Measurements from ENCODE around the gene TMEM89.

Gene TMEM89, protein sequence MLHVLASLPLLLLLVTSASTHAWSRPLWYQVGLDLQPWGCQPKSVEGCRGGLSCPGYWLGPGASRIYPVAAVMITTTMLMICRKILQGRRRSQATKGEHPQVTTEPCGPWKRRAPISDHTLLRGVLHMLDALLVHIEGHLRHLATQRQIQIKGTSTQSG

DNA sequence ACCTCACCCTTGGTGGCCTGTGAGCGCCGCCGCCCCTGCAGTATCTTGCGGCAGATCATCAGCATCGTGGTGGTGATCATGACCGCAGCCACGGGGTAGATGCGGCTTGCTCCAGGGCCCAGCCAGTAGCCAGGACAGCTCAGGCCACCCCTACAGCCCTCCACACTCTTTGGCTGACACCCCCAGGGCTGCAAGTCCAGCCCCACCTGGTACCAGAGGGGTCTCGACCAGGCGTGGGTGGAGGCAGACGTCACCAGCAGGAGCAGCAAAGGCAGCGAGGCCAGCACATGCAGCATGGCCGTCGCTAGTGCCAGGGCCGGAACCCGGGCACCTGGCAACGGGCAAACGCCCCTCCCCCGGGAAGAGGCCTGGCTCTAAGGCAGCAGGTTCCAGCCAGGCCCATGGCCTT lies at the start of gene TMEM89:
Gene TMEM89 (minus strand): TSS at position 309 of the 409 bp plus-strand sequence. CDS start 13 bp downstream, at position 296.
- no peak for DNase-seq
- intact Hi-C loops (cut with DNase I), result no loop called here

DNA sequence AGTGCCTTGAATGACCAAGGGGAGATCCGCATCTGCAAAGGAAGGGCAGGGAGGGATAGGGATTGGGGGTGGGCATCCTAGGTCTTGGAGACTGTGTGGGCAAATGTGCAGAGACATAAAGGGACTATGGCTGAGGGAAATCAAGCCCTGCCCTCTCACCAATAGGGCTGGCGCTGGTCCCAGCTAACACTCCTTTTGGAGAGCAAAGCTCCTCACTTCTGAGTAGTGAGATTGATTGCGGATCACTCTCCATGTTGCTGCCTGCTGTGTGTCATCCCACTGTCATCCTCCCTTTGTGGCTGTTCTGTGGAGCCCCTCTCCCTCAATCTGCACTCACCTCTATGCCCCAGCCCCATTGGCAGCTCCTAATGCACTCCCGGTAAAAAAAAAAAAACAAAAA lies 43.4 kb upstream of the TMEM89 start:
- DNase-seq, result no peak
- intact Hi-C loops (cut with DNase I), result no loop called here

DNA sequence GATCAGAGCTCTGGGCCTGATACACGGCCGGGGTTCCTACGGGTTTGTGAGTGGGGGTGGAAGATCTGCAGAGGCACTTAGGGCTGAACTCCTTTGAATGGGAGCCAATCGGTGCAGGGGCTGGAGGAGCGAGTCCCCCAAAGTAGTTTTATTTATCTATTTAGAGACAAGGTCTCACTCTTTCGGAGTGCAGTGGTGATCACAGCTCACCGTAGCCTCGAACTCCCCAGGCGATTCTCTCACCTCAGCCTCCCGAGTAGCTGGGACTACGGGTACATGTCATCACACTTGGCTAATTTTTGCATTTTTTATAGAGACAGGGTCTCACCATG lies 42.7 kb upstream of the TMEM89 start:
- DNase-seq, result no peak
- intact Hi-C loops (cut with DNase I), result no loop called here

DNA sequence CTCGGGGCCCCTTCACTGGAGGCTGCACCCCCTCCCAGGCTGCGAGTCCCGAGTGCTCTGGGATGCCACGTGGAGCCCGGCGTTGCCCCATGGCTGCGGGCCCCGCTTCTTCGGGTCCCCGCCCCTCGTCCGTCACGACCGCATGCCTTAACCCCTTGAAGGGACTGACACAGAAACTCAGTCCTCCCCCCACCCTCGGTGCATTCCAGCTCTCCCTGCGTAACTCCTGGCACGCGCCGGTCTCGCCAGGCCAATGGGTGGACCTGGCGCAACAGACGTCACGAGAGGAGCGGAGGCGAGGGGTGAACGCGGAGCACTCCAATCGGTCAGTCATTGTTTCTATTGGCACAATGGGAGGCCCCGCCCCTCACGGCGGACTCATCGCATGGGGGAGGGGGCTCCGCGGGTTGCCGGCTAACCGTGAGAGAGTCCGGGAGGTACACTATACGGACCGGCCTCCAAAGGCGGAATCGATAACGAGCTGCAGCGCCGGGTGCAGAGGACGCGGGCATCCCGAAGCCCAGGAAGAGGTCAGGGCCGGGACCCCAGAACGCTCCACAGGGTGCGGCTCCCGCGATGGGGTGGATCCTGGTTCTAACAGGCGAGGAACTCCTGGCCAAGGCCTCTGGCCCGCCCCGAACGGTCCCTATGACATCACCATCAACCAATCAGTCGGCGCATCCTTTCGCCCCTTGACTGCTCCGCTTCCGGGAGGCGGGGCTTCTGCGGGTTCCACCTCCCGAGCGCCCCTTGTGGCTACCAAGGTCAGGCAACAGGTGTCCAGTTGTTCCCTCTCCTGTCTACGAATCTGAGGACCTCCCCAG lies 42.1 kb upstream of the TMEM89 start:
- intact Hi-C loops (cut with DNase I), result no loop called here
- peak; percentile 94 to 100 (median 97) for DNase-seq

DNA sequence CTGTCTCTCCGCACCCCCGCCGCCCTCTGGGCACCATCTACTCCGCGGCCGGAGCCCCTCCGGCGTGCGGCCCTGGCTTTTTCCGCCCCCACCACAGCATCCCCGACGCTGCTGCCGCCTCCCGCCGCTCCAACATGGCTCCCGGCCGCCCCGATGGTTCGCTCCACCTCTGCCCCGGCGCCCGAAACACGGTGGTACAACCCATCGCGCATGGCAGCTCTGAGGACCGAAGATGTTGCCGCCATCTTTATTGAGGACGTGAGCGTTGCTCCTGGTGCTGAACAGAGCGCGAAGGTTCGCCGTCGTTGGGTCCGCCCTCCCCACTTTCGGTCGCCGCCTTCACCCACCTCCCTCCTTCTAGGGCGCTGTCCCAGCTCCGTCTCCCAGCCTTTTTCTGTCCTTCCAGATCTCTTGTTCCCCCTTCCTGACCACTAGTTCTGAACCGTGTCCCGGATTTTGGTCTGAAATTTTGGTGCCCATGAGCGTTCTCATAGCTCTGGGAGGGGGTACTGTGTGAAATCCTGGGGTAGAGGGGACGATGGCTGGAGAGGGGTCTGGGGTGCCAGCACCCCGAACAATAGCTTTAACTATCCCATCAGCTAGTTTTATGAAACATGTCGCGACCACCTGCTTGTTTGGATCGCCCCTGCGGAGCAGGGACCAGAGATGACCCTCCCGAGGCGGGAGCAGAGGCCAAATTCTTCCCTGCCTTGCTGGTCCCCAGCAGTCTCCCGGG lies 41.4 kb upstream of the TMEM89 start, which contains the start of gene CELSR3:
Gene CELSR3 (minus strand): TSS at position 134 of the 736 bp plus-strand sequence. CDS start 252 bp downstream, outside the sequence.
- DNase-seq, result peak; percentile 79 to 98 (median 90)
- intact Hi-C loops (cut with DNase I), result no loop called here

DNA sequence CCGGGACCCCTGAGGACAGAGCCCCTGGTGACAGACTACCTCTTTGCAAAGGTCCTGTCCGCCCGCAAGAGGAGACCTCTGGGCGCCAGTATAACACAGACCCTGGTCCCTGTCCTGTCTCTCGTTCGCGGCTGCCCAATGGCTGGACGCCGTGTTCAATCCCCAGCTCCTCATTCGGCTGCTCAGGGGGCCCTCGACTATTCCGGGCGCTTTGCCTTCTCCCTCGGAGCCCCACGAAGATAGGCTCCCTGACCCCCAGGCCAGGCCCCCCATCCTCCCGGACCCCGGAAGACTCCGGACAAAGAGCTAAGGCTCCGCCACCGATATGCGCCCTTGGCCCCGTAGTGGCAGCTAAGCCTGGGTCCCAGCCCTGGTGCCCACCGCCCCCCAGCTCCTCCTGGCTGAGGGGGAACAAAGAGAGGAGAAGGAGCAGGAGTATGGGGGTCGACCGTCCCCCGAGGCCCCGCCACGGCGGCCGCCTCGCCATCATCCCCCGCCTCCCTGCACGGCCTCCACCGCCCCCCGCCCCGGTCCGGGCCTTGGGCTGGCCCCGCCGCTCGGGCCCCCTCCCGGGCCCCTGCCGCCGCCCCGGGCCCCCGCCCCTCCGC lies 40.7 kb upstream of the TMEM89 start:
- peak in 5 of 10 donors; percentile 27 to 88 (median 51) for DNase-seq
- intact Hi-C loops (cut with DNase I), result no loop called here

DNA sequence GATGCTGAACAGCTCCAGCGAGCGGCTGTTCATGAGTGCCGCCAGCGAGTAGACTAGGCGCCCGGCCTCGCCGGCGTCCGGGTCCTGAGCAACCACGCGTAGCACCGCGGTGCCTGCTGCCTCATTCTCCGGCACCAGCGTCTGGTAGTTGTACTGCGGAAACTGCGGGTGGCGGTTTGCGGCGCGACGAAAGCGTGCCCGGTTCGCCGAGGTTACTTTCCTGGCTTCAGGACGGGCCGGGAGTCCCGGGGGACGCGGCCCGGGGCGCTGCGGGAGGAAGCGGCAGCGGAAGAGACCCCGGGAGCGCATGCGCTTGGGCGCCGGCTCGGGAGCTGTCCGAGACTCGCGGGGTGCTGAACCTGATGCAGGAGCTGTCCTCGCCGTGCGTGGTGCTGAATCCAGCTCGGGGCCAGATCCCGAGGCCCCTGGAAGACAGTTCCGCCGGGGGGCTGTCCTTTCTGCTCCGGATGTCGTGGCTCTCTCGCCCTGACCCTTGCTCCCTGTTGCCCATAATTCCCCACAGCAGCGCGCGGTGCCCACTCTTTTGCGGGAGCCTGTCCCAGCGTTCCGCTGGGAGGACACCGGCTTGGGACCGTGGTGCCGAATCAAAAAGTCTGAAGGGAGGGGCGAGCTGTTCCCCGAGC lies 40.1 kb upstream of the TMEM89 start:
- intact Hi-C loops (cut with DNase I), result no loop called here
- DNase-seq, result peak; percentile 41 to 94 (median 68)

DNA sequence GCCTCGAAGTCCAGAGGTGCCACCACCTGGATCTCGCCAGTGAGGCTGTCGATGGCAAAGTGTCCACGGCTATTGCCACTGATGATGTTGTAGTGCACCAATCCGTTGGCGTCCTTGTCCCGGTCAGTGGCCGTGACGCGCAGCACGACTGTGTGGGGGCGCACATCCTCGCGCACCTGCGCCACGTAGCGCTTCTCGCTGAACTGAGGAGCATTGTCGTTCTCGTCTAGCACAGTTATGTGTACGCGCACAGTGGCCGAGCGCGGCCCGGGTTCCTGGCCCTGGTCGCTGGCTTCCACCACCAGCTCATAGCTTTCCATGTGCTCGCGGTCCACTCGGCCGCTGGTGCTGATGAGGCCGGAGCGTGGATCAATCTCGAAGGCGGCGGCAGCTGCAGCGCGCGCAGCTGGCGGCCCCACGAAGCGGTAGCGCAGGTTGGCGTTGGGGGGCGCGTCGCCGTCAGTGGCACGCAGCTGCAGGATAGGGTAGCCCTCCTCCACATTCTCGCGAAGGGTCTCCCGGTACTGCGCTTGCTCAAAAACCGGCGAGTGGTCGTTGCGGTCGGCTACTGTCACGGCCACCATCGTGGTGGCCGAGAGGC lies 39.3 kb upstream of the TMEM89 start:
- intact Hi-C loops (cut with DNase I), result no loop called here
- no peak for DNase-seq

DNA sequence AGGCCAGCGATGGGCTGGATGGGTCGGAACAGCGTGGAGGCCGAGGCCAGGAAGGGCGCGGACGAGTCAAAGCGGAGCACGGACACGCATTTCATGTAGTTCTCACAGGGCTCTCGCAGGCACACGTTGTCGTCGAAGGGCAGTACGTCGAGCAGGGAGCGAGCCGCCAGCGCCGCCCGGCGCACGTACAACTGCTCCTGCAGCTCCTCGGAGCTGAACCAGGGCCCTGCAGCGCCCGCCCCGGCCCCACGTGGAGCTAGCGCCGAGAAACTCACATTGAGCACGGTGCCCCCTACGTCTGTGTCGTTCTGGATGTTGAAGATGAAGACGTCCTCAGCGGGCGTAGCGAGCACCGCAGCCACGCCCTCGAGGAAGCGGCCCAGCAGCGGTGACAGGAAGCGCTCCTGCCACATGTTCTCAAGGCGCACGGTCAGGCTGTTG lies 35.3 kb upstream of the TMEM89 start:
- intact Hi-C loops (cut with DNase I), result no loop called here

DNA sequence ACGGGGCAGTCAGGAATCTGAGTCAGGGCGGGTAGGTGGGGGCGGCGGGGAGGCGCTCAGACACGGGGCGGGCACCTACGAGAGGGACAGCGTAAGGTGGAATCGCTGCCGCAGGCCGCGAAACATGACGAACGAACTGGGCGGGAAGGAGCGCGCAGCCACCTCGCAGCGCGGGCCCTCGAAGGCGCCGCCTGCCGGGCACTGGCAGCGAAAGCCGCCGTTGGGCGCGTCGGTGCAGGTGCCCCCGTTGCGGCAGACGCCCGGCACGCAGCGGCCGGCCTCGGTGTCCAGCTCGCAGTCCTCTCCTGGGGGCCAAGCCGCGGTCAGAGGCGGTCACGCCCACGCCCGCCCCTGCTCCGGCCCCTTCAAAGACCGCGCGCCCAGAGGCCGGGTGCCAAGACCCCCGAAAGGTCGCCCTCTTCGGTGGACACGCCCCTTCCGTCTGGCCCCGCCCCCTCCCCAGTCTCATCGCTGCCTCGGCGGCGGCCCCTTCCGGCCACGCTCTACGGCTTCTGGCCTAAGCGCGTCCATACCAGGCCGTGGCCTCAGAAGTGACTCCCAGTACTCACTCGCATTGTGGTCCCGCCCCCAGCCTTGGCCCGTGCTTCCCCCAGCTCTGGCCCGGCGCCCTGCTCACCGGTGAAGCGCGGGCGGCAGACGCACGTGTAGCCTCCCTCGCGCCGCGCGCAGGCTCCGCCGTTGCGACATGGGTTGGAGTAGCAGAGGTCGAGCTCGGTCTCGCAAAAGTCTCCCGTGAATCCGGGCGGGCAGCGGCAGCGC lies 34.7 kb upstream of the TMEM89 start:
- intact Hi-C loops (cut with DNase I), result no loop called here
- peak in 8 of 10 donors; percentile 29 to 92 (median 46) for DNase-seq

More for the DNA sequence above, 35.3 kb upstream of the TMEM89 start:
- peak in 1 of 10 donors; percentile 72 for DNase-seq

DNA sequence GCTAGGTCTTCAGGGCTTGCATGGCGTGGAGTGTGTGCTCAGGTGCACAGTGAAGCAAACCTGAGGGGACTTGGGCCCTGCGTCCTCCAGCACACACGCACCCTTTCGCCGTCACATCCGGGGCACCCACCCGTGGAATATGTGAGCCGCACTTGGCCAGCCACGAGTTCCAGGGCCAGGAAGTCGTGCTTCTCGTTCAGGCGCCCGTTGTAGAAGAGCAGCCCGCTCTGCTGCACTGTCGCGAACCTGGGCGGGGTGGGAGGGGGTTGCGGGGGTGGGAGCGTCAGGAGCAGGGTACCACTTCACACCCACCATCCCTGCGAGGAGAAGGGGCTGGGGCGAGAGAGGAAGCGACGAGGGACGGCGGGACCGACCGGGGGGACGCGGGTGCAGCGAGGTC lies 34.0 kb upstream of the TMEM89 start:
- no peak for DNase-seq
- intact Hi-C loops (cut with DNase I), result no loop called here

DNA sequence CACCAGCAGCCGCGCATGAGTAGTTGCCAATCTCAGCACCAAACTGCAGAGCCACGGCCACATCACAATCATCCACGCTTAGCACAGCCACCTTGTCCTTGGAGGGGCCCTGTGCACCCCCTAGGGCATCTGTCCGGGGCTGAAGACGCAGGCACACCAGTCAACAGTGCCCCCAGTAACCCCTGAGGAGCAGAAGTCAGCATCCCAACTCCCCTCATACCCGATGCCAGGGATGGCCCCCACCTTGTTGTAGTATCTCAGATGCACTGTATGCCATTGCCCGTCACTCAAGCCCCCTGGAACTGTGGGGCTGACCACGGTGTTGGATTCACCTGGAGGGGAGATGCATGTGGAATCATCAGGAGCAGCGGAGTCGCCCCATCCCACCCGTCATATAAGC lies 33.5 kb upstream of the TMEM89 start:
- intact Hi-C loops (cut with DNase I), result no loop called here
- DNase-seq, result peak in 1 of 10 donors; percentile 75

DNA sequence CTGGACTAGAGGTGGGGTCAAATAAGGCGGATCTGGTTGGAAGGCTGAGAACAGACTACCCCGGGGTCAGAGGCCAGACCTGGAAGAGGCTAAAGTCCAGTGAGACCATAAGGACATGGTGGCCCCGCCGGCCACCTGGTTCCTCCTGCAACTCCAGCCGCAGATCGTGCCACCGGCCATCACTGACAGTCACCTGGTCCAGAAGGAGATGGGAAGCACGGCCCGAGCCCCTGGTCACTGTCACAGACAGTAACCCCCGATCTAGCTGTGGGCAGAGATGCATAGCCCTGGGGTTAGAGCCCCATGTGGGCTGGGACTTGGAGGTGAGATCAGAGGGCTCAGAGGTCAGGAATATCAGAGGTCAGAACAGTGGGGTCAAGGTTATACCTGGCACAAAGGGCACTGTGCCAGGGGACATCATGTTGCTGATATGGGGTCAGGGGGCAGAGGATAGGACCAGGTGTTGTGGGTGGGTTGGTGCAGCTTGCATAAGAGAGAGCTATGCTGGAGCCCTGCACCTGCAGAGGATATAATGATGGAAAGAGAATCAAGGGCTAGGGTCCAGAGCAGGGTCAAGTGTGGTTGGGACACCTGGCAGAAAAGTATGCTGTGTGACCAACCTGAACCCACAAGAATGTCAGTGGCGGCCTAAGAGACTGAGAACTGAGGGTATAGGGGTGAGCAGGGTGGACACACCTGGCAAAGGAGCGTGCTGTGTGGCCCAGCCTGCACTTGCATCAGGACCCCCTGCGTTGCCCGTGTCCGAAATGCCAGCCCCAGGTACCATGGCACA lies 31.6 kb upstream of the TMEM89 start:
- peak in 1 of 10 donors; percentile 82 for DNase-seq
- intact Hi-C loops (cut with DNase I), result no loop called here

DNA sequence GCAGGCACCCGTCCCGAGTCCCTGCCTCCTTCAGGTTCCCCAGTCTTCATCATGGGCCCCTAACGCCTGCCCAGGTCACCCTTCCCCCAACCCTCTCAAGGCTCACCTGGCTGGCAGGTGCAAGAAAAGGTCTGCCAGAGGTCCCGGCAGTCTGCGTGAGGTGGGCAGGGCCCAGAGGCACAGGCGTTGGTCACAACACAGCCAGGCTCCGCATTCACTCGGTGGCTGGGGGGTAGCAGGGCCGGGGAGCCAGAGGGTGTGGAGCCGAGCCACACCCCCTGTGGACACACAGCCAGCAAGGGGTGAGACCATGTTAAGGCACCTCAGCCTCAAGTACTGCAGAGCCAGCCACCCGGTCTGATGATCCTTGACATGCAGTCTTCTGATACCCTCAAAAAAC lies 30.2 kb upstream of the TMEM89 start:
- DNase-seq, result no peak
- intact Hi-C loops (cut with DNase I), result no loop called here

DNA sequence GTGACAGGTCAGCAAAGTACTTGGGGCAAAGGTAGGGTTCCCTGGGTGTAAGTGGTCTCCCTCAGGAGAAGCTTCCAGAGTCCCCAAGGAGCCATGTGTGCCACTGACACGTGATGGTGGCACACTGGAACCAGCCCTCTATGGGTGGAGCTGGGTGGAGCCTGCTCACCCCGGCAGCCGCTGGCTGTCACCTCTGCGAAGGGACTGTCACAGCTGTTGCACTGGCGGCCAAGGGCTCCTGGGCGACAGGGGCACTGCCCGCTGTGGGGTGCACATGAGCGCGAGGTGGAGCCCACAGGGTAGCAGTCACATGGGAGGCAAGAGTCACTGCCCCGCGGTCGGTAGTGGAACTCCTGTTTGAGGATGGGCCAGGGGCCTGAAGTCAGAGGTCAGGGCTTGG lies 29.2 kb upstream of the TMEM89 start:
- intact Hi-C loops (cut with DNase I), result no loop called here
- DNase-seq, result peak in 1 of 10 donors; percentile 59

DNA sequence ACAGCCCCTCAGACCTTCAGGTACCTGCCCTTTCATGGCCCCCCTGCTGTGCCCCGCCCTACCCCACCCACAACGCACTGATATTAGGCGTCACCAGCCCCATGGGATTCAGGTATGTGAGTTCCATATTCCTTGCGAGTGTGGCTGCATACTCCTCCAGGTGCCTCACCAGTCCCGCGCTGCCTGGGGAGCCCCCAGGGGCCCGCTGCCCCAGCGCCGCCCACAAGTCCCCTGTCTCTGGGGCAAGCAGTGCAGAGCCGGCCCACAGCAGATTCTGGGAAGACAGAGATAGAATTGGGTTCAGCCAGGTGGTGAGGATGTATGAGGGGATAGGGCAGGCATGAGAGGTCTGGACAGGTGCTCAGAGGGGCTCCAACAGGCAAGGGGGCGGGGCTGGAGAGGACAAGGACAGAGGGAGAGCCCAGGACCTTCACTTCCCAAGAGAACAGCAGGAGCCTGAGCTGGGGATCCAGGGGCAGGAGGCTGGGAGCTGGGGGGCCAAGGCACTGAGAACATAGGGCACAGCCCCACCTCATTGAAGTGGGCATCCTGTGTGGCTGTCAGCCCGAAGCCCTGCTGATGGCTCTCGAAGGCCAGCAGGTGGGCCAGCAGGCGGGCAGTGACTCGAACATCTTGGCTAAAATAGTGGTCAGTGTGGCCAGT lies 26.8 kb upstream of the TMEM89 start:
- peak in 1 of 10 donors; percentile 76 for DNase-seq
- intact Hi-C loops (cut with DNase I), result no loop called here

DNA sequence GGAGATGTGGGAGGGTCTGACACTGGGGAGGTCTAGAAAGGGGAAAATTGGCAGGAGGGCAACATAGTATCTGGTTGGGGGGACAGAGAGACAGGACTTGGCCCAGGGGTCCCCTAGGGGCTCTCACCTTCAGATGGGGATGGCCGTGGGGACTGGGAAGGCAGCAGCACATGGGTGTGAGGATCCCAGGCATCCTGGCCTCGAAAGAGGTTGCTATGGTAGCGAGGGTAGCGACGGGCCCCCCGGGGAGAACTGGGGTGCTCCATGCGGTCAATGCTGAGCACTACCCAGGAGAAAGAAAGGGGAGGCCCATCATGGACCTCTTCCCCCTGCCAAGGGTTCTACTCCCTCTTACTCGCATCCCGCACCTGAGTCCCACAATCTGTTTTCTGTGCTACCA lies 26.1 kb upstream of the TMEM89 start:
- intact Hi-C loops (cut with DNase I), result no loop called here
- DNase-seq, result peak in 1 of 10 donors; percentile 66
